Ectodermal cell (in vitro differentiated cells): ENCODE results near the gene ITGA3.

ENCODE experiments used
- H3K27ac ChIP-seq: 2 replicates; pipeline ENCODE4 v1.7.0; 2013; ENCODE audit warnings: mild to moderate bottlenecking, low read depth, low read length; ENCODE audit not compliant: insufficient read depth, poor library complexity, severe bottlenecking
- H3K27me3 ChIP-seq: 2 replicates; pipeline ENCODE4 v1.7.0; 2013; ENCODE audit warnings: mild to moderate bottlenecking, low read length; ENCODE audit not compliant: insufficient read depth, control insufficient read depth, poor library complexity, severe bottlenecking
- H3K36me3 ChIP-seq: one replicate; pipeline ENCODE4 v1.7.0; 2013; ENCODE audit warnings: low read length; ENCODE audit not compliant: control insufficient read depth, insufficient read depth
- H3K4me1 ChIP-seq: one replicate; pipeline ENCODE4 v1.7.0; 2013; ENCODE audit warnings: low read length; ENCODE audit not compliant: control insufficient read depth, insufficient read depth
- H3K4me3 ChIP-seq: 2 replicates; pipeline ENCODE4 v1.7.0; 2013; ENCODE audit warnings: low read depth, low read length, control low read depth; ENCODE audit not compliant: insufficient read depth
- H3K9me3 ChIP-seq: 2 replicates; pipeline ENCODE4 v1.7.0; 2013; ENCODE audit warnings: mild to moderate bottlenecking, low read length, moderate library complexity; ENCODE audit not compliant: control insufficient read depth
- WGBS, 2 experiments: methylation state at CpG; one replicate each; pipeline ENCODE4 v1.1.7; 2013; ENCODE audit warnings: missing lambda C conversion rate in 2 of 2; 5-methylcytosine and 5-hydroxymethylcytosine counted together

The ITGA3 gene

GRCh38 chr17:50133769-50134099 is 77.8 kb downstream of the ITGA3 start:
- H3K27me3 ChIP-seq, result peaks cover 15% of the 10 kb centered on the region
- H3K4me3 ChIP-seq, result no peak overlapping the region
- peaks cover 5% of the 10 kb centered on the region for H3K4me1 ChIP-seq
- H3K9me3 ChIP-seq, result no peaks in the 10 kb centered on the region
- peaks cover 11% of the 10 kb centered on the region for H3K36me3 ChIP-seq
- no peak overlapping the region for H3K27ac ChIP-seq
- 26 to 28% methylated on average over 14 to 16 of the region's 16 CpGs for WGBS, 2 experiments

DNA sequence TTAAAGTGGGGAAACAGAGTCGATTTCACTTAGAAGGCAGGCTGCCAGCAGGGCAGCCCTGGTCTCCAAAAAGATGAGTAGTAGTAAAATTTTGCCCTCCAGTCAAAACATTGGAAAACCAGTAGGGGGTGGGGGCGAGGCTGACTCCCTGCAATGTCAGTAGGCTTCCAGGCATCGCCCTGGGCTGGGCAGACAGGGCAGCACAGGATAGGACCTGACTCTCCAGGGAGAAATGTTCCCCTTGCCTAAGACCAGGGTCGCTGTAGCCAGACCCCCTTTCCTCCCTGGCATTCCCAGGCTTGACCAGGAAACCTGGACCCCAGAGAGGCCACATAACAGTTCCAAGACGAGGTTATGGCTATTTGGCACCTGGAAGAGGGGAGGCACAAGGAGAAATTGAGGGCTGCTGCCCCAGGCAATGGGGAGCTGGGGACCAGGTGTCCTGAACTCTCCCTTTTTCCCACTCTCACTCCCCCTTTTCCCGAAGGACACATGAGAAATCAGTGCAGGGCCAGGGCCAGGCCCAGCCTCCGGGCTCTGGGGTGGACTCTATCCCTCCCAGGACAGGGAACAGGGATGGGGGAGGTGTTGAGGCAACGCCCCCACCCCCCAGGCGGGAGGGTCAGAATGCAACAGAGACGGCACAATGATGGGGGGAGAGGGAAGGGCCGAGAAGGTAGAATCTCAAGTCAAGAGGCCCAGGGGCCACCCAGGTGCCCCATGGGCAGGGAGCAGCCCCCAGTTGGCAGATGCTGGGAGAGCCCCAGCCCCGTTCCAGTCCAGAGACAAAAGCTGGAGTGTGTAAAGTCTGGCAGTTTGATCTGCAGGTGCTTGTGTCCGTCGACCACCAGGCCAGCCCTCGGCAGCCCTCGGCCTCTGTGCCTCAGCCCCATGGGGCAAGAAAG is 78.5 kb downstream of the ITGA3 start:
- Histone ChIP-seq H3K4me3 (no peak overlapping the region), H3K36me3 (peaks cover 17% of the 10 kb centered on the region), H3K27ac (no peak overlapping the region), H3K9me3 (no peaks in the 10 kb centered on the region), H3K4me1 (peaks cover 5% of the 10 kb centered on the region), H3K27me3 (peaks cover 12% of the 10 kb centered on the region)
- WGBS, 2 experiments, result 68 to 69% methylated on average over 16 of the region's 16 CpGs

GRCh38 chr17:50135316-50136095 is 79.6 kb downstream of the ITGA3 start:
- no peaks in the 10 kb centered on the region for H3K9me3 ChIP-seq
- no peak overlapping the region for H3K27ac ChIP-seq
- WGBS, 2 experiments, result 90 to 94% methylated on average over 16 of the region's 16 CpGs
- H3K4me1 ChIP-seq, result peaks cover 9% of the 10 kb centered on the region
- peaks cover 20% of the 10 kb centered on the region for H3K36me3 ChIP-seq
- peaks cover 5% of the 10 kb centered on the region for H3K27me3 ChIP-seq
- no peak overlapping the region for H3K4me3 ChIP-seq

GRCh38 chr17:50136096-50136687 is 80.3 kb downstream of the ITGA3 start:
- H3K4me1 ChIP-seq, result peaks cover 6% of the 10 kb centered on the region
- H3K27me3 ChIP-seq, result no peaks in the 10 kb centered on the region
- no peak overlapping the region for H3K27ac ChIP-seq
- no peak overlapping the region for H3K4me3 ChIP-seq
- H3K9me3 ChIP-seq, result no peaks in the 10 kb centered on the region
- 94% methylated on average over 11 of the region's 11 CpGs for WGBS, 2 experiments
- peaks cover 26% of the 10 kb centered on the region for H3K36me3 ChIP-seq

GRCh38 chr17:50137042-50137441 is 81.1 kb downstream of the ITGA3 start:
- WGBS, 2 experiments, result 92 to 94% methylated on average over 4 of the region's 4 CpGs
- peaks cover 32% of the 10 kb centered on the region for H3K36me3 ChIP-seq
- H3K27ac ChIP-seq, result no peak overlapping the region
- no peaks in the 10 kb centered on the region for H3K9me3 ChIP-seq
- no peaks in the 10 kb centered on the region for H3K27me3 ChIP-seq
- H3K4me1 ChIP-seq, result peaks cover 6% of the 10 kb centered on the region
- H3K4me3 ChIP-seq, result no peak overlapping the region

DNA sequence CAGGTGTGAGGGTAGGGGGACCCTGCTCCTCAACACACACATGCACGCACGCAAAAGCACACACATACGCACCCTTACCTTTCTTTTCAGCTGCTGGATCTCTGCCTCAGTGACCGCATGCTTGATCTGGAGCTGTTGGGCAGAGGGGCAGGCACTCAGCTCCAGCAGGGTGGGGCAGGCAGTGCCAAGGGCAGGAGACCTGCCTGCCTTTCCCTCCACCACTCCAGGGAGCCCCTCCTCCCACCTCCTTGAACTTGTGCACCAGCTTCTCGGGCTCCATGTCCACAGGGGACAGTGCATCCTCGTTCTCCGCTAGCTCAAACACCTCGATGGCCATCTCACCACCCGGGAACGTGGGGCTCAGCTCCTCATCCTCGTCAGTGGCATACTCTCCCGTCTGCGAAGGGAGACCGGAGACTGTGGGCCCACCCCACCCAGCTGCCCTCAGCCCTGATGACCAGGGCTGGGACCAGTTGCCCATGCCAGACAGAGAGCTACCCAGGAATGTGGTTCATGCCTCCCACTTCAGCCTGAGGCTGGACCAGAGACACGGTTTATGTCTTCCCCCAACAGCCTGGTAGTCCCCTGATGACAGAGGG is 83.4 kb downstream of the ITGA3 start:
- H3K27me3 ChIP-seq, result no peaks in the 10 kb centered on the region
- no peak overlapping the region for H3K4me3 ChIP-seq
- H3K9me3 ChIP-seq, result no peaks in the 10 kb centered on the region
- peaks cover 6% of the 10 kb centered on the region for H3K4me1 ChIP-seq
- H3K36me3 ChIP-seq, result peaks cover 47% of the 10 kb centered on the region
- no peak overlapping the region for H3K27ac ChIP-seq
- WGBS, 2 experiments, result 92 to 94% methylated on average over 15 of the region's 15 CpGs
